Measurements from ENCODE around the gene LPIN3.

DNA sequence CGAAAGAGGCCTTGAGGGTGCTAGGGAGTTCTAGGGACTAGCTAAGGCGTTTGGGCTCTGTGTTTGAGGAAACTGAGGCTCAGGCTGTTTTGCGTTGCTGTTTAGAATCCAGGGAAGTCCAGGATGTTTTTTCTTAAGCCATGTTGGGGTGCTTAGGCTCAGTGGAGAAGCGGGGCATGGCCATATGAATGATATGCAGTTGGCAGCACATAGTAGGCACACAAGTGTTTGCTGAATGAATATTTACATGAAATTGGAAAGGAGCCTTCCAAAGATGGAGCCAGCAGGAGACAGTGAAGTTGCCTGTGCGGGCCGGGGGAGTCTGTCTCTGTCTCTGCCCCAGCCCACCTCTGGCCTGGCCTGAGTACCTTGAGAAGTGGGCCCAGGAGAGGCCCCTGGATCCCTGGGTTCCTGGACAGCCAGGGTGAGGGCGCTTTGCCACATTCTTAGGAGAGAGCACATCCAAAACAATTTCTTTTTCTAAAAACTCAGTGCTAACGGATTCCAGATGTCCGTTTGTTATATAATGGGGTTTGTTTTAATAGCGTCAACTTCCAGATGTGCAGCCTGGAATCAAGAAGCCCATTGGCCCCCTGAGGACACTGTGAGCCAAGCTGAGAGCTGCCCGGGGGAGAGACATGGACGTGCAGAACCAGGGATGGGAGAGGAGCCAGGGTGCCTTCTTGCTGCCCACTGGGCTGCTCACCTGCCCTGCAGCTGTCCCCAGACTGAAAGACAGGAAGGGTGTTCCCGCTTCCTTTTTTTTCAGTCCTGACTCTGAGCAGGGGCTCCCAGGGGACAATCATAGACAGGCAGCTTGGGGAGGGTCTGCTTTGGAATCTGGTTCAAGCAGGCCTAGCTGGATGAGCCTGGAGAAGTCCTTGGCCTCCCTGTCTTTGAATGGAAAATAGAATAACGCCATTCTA is 46.1 kb downstream of the LPIN3 start:
- TF ChIP-seq POLR2AphosphoS5 (IDR thresholded peaks at IDR 0.05; ENCODE audit: low read depth, low read length) (no peak), SIN3A (IDR thresholded peaks at IDR 0.05; ENCODE audit: borderline replicate concordance, insufficient read depth, low read length) (no peak), TAF1 (IDR thresholded peaks at IDR 0.05; ENCODE audit: borderline replicate concordance, insufficient read depth, low read length) (no peak)
- TF ChIP-seq, protein P1, sequence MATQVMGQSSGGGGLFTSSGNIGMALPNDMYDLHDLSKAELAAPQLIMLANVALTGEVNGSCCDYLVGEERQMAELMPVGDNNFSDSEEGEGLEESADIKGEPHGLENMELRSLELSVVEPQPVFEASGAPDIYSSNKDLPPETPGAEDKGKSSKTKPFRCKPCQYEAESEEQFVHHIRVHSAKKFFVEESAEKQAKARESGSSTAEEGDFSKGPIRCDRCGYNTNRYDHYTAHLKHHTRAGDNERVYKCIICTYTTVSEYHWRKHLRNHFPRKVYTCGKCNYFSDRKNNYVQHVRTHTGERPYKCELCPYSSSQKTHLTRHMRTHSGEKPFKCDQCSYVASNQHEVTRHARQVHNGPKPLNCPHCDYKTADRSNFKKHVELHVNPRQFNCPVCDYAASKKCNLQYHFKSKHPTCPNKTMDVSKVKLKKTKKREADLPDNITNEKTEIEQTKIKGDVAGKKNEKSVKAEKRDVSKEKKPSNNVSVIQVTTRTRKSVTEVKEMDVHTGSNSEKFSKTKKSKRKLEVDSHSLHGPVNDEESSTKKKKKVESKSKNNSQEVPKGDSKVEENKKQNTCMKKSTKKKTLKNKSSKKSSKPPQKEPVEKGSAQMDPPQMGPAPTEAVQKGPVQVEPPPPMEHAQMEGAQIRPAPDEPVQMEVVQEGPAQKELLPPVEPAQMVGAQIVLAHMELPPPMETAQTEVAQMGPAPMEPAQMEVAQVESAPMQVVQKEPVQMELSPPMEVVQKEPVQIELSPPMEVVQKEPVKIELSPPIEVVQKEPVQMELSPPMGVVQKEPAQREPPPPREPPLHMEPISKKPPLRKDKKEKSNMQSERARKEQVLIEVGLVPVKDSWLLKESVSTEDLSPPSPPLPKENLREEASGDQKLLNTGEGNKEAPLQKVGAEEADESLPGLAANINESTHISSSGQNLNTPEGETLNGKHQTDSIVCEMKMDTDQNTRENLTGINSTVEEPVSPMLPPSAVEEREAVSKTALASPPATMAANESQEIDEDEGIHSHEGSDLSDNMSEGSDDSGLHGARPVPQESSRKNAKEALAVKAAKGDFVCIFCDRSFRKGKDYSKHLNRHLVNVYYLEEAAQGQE (IDR thresholded peaks at IDR 0.05; ENCODE audit: insufficient read depth in 1 of 2, low read depth in 2 of 2, low read length in 2 of 2), result no peak

All from PFSK-1 (cell line).